SIG-M5 (cell line): ENCODE measurements around the gene SFXN4.
"Not testable (repeated sequence)": the region's sequence is repeated elsewhere in the genome, so short reads cannot be mapped to it uniquely, and the experiment has no call there.

Experiments
- DNase-seq: peaks from one replicate; lab custom pipeline; 2025; lab: John Stamatoyannopoulos, UW

Gene SFXN4

DNA sequence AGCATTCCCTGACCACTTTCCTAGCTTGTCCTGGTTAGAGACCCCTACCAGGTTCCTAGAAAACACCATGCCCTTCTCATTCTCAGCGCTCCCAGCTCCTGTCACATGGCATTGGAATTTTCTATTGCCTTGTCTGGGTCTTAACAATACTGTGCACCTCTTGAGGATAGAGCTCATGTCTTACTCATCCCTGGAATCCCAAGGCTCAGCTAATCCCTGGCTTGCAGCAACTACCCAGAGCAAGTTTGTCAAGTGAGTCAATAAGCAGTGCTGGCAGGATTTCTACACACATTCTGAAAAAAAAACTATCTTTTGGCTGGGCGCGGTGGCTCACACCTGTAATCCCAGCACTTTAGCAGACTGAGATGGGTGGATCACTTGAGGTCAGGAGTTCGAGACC is 24.8 kb upstream of the SFXN4 start:
- DNase-seq, result no peak

DNA sequence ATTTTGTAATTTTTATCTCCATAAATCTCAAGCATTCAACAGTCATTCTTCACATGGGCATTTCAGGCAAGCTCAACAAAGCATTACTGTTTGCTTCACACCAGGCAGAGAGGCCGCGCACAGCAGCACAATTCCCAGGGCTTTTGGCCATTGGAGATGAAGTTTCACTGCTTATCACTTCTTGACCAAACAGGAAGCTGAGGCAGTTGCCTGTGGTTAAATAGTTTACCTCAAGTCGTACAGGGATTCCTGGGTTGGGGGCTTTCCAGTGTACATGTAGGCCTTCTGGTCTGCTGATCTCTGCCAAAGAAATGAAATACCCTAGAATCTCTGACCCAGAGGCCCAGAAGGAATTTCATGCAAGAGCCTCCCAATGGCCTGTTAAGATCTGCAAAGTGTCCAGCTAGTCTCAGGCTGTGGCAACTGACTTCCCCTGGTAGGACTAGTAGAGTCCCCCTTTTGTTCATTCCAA is 24.3 kb upstream of the SFXN4 start:
- DNase-seq, result no peak

DNA sequence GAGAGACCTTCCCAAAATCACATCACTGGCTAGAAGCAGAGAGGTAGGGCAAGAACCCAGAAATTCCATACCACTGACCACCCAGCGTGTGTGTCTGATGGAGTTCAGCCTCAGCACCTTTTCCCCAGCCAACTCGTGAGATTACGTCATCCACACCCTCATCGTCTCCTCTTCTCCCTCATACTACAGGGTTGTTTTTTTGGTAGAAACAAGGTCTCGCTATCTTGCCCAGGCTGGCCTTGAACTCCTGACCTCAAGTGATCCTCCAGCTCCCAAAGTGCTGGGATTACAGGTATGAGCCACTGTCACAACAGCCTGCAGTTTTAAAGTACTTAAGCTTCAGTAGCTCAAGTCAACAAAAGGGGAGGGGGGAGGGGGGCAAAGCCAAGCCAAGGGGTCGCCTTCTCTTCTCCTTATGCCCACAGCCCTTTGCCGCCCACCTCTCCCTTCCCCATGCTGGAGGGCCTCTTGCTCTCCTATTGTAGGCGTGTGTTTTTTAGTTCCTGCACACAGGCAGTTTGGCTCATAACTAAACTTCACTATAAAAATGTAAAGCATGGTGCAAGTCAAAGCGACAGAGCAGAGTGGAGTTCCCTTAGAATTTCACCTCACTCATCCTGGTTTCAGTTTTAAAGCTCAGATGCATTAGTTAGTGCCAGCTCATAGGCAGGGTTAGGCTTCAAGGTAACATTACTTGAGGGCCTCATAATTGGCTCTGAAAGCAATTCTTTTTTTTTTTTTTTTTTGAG is 18.3 kb upstream of the SFXN4 start:
- no peak for DNase-seq

DNA sequence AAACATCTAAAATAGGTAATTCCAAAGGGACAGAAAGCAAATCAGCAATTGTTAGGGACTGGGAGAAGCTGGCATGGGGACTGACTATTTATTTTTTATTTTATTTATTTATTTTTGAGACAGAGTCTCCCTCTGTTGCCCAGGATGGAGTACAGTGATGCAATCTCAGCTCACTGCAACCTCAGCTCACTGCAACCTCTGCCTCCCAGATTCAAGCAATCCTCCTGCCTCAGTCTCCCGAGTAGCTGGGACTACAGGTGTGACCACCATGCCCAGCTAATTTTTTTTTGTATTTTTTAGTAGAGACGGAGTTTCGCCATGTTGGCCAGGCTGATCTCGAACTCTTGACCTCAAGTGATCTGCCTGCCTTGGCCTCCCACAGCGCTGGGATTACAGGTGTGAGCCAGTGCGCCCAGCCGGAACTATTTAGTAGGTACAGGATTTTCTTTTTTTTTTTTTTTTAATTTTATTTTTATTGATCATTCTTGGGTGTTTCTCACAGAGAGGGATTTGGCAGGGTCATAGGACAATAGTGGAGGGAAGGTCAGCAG is 15.4 kb upstream of the SFXN4 start:
- not testable (repeated sequence) for DNase-seq

DNA sequence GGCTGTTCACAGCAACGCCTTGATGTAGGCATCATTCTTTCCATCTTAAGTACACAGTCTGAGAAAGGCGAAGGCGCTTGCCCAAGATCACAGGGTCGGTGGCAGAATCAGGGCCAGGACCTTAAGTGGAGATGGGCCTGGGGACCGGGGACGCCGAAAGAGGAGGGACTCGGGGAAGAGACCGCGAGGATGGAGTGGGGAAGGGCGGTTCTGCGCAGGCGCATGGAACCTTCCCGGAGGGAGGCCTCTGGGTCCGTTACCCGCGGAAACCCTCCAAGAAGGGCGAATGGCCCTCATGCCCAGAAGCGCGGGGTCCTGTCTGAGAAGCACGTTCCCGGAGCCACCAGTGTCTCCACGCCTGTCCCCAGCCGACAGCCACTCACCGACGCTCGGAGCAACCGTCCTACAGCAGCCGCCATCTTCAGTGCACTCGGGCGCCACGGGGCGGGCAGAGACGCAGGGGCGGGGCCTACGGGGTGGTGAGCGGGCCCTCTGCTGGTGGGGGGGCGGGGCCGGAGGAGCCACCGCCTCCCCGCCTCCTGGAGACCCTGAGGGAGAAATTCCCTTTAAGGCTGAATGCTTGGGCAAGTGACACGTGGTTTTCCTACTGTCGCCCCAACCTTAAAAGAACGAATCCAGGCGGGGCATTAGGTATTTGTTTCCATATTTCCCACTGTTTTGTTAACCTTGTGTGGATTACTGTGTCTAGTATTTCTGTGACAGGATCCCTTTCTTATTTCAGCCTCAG is 13.0 kb upstream of the SFXN4 start, which contains the start of gene PRDX3:
PRDX3 (minus strand) TSS at position 441 of the 748 bp plus-strand sequence; CDS start at position 419, 22 bp downstream.
- peak; percentile 12 for DNase-seq

DNA sequence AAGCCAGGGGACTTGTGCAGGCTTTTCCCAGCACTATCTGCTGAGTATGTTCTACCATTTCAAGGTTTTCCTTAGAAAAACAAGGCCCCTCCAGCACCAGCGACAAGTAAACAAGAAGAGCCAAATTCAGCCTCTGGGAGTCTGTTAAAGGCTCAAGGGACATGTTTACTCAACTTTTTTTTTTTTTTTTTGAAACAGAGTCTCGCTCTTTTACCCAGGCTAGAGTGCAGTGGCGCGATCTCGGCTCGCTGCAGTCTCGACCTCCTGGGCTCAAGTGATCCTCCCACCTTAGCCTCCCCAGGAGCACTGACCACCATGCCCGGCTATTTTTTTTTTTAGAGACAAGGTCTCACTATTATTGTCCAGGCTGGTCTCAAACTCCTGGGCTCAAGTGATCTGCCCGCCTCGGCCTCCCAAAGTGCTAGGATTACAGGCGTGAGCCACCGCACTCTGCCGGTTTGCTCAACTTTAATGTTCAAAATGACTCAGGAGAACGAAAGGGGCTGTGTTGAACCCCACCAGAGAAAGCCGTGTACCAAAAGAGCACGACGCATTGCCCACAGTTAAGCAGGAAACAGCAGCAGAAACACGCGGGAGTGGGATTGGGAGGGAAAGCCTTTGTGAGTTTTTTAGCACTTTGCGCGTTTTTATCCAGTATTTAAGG is 12.3 kb upstream of the SFXN4 start:
- DNase-seq, result no peak

DNA sequence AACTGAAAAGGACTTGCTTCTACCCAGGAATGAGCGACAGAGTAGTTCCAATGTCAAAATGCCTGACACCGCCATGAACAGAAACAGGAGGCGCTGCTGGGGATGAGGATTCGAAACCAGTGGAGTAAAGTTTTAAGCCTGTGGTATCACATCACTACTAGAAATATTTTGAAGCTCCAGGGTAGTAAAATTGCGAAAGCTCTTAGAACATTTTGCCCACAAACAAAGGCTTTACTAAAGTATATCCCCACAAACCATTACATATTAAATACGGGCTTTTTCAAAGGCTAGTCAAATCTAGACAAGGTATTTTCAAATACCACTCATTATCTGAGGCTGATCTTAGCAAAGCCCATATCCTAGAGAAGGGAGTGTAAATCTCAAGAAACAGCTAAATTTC is 10.7 kb upstream of the SFXN4 start:
- peak; percentile 47 for DNase-seq

DNA sequence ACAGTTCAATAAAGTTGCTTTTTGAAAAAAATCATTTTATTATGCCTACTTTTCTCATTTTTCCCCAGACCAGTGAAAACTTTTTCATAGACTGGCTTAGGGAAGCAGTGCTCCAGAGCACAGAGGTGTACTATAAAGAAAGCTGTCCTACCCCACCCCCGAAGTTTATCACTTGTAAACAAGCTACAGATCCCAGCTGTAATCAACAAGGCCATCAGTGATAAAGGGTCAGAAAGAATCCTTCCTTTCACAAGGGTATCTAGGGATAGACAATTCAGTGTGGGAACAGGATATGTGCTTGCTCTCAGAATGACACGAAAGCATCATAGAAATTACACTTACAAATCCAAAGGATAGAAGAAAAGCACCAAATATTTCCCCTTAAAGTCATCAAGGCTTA is 8.6 kb upstream of the SFXN4 start:
- DNase-seq, result no peak

DNA sequence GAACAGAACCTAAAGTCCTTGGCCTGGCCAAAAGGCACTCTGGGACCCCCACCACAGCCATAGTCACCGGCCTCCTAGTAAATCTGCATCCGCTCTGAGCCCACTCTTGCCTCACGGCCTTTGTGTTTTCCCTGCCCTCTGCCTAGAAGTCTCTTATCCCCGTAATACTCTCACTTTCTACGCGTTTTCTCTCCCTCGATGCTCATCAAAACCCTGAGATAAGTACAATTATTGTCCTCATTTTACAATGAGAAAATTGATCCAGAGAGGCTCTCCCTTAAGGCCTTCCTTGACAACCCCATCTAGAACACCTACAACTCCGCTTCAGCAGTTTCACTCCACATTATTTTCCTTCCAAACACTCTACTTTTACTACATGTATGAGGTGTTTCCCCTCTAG is 1.5 kb upstream of the SFXN4 start:
- DNase-seq, result no peak

DNA sequence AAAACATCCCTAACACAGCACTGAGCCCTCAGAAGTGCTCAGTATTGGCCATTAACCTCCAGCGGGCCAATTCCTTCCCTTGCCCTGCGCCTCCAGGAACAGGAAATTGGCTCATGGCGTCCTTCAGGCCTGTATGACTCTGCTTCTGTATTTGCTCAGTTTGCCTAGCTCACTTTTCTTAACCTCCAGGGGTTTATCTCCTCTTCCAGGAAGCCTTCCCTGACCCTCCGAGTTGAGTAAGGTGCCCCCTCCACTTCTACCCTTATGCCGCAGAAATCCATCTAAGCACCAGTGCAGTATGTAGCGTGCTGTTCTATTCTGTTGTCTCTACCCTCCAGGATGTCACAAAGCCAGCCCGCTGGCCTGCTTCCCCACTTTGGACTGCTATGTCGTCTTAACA is 1.1 kb upstream of the SFXN4 start:
- no peak for DNase-seq

DNA sequence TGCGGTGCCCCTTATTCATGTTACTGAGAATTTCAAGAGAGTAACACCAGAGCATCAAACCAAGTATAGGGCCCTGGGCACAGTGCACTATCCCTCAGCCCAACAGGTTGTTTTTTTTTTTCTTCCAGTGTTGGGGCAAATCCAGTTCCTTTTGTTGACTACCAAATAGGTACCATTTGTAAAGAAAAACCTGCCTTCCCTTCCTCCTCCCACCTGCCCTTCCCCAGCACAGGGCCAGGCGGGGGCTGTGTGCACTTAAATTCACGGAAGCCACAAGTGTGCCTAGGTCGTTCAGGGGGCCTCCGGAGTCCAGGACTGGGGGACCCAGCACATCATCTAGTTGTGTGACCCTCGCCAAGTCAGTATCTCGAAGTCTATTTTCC is 595 bp upstream of the SFXN4 start:
- no peak for DNase-seq

DNA sequence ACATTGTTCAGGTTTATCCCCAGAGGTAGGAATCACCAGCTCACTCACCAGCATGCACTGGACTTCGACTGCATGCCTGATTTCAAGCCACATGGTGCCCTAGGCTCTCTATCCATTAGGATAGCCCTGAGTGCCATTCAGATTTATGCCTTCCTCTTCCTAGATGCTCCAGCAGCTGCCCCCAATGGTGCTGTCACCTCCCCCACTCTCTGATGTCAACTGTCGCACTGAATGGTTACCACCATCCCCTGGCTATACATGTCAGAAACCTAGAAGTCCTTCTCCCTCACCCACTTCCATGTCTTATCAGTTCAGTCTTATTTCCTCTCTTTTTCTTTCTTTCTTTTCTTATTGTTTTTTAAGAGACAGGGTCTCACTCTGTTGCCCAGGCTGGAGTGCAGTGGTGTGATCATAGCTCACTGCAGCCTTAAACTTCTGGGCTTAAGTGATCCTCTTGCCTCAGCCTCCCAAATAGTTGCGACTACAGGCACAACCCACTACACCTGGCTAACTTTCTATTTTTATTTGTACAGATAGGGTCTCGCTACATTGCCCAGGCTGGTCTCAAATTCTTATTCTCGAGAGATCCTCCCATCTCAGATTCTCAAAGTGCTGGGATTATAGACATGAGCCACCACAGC is 2.9 kb downstream of the SFXN4 start:
- DNase-seq, result no peak

DNA sequence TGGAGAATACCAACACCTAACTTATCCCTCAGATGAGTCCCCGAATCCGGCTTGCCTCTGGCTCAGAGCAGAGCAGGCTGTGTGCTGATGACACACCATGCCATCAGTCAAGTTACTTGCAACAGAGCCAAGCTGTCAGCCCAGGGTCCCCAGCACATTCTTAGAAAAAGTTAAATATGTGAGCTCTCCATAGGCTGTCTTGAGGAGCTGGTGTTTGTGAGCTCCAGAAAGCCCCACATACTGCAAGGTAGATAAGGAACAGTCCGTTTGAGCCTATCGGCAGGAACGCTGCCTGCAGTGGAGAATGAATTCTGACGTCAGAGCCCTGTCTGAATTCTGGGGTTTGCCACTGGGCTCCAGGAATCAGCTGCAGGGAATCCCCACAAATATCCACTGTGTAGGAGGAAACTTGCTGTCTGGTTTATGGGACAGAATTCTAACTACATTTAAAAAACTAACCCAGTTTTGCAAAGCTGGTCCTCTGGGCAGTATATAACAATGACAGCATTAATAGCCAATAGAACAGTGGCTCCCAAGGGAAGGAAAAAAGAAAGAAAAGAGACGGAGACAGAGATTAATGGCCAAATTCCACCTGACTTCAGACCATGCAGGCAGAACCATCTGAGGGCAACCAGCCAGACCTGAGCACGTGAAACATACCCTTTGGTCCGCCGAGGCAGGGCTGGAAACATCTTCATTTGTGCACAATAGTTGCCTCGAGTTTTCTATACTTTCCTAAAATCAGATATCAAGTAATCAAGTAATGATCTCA is 3.6 kb downstream of the SFXN4 start:
- no peak for DNase-seq

DNA sequence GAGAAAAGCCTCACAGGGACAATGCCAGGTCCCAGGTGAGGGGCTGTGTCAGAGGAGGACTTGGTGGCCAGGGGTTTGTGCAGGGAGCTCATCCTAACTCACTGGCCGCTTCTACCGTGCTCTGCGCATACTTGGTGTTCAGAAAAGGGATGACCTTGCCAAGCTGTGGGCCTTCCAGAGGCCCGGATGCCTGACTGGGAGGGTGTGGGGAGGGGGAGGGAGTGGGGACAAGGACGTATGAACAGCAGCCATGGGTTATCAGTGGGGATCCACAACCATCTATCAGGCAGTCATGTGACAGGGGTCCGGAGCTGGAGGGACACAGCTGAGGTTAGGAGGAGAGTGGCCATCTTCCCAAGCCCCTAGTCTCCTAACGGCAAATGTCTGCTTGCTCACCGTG is 6.2 kb downstream of the SFXN4 start:
- DNase-seq, result no peak

DNA sequence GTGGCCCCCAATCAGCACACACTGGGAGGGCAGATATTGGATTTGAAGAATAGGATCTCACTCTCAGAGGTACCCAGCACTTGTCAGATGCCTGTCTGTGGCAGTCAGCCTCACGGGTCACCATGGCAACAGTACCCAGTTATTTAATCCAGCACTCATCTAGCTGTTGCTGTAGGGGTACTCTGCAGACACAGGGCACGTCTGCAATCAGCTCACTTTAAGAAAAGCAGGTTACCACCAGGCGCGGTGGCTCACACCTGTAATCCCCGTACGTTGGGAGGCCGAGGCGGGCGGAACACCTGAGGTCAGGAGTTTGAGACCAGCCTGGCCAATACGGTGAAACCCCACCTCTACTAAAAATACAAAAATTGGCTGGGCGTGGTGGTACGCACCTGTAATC is 11.9 kb downstream of the SFXN4 start:
- DNase-seq, result no peak

DNA sequence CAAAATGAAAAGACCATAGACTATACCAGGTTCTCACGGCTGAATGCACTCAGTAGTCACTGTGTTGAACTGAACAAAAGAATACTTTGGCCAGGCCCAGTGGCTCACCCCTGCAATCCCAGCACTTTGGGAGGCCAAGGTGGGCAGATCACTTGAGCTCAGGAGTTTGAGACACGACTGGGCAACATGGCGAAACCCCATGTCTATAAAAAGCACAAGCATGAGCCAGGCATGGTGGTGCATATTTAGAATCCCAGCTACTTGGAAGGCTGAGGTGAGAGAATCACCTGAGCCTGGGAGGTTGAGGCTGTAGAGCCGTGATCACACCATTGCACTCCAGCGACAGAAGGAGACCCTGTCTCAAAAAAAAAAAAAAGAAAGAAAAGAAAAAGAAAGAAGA is 12.5 kb downstream of the SFXN4 start:
- no peak for DNase-seq

DNA sequence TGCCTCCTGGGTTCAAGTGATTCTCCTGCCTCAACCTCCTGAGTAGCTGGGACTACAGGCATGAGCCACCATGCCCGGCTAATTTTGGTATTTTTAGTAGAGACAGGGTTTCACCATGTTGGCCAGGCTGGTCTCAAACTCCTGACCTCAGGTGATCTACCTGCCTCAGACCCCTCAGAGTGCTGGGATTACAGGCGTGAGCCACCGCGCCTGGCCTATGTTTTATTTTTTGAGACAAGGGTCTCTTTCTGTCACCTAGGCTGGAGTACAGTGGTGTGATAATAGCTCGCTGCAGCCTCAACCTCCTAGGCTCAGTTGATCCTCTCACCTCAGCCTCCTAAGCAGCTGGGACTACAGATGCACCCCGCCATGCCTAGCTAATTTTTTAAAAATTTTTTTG is 13.9 kb downstream of the SFXN4 start:
- DNase-seq, result not testable (repeated sequence)

DNA sequence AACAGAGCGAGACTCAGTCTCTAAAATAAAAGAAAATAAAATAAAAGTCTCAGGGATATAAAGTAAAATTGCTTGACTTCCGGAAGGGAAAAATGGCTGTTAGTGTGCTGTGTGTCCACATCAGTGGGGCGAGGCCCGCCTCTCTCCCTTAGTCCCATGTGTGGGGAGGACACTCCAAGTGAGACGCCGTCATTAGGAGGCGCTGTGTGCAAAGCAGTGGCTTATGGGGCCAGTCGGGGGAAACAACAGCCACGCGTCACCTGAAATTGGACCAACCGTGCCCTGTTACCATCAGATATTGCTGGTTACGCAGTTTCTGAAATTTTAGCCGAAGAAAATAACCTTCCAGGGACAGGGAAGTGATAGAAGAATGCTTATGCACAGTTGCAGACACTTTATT is 15.8 kb downstream of the SFXN4 start:
- DNase-seq, result no peak

DNA sequence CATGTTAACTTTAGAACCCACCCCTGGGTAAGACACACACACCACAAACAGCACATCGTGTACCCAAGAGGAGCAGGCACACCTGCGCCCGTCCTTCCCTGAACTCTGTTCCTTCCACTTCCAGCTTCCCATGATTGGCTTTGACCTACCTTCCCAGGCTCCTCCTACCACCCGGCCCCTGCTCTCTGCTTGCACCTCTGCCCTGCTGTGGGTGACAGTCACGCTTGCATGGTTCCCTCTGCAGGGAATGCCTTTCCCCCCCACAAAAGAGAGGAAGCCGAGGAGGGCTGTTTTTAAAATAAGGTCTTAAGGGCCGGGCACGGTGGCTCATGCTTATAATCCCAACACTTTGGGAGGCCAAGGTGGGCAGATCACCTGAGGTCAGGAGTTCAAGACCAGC is 16.4 kb downstream of the SFXN4 start:
- DNase-seq, result no peak

DNA sequence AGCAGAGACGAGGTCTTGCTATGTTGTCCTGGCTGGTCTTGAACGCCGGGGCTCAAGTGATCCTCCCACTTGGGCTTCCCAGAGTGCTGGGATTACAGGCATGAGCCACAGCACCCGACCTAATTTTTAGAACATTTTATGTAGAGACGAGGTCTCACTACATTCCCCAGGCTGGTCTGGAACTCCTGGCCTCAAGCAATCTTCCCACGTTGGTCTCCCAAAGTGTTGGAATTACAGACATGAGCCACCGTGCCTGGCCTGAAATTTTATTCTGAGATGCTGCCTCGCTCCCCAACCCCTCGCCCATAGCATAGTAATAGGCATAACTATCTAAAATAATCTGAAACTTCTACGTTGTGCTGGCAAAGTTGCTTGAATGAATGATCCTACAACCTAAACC is 21.9 kb downstream of the SFXN4 start:
- no peak for DNase-seq

DNA sequence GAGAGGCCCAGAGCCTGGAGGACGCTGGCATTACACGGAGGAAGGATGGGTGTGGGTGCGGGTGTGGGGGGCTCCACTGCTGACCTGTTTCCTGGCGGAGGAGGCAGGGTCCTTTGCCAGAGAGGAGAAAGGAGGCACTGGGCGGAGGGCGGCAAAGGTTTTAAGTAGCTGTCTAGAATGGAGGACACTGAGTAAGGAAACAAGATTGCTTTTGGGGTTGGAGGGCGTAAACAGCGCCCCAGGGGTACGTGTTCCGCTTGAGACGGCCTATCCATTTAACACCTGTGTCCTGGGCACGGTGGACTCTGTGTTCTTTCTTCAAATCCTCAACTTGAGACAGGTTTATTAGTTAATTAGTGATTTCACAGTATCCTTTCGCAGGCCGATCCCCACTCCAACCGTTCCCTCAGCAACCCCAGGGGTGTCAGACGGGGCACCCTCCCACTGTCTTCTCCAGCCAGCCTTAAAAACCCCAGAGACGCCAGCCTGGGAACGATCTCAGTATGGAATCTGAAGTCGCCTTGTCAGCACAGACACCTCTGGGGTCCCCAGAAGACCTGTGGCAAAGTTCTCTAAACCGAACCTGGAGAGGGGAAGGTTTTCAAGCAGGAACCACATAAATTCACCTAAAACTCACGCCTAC is 24.8 kb downstream of the SFXN4 start:
- DNase-seq, result no peak
